ENCODE data around the gene POM121L12. TPM values are rescaled to one million over a fixed set of nuclear protein-coding genes. Genes with fewer than 3 reads are reported as not detected.

The POM121L12 gene
- not detected for total RNA-seq

- Mint-ChIP-seq H3K27ac (no peak within 1 kb of the TSS), H3K9me3 (peaks cover 26 to 31% of the 10 kb centered on the region in 2 donors), H3K36me3 (peaks cover 7 to 14% of the 10 kb centered on the region in 2 donors)
- DNase-seq (ENCODE audit: low spot score in 2 of 2) (no peak), ATAC-seq (no peak)
Observed at GRCh38 chr7:53035499-53036412, at the start of gene POM121L12. Gene POM121L12, plus strand, starts transcription at chr7:53035633. Its CDS starts 39 bp downstream, at chr7:53035672.

- Mint-ChIP-seq H3K27ac (no peak overlapping the region), H3K36me3 (peaks cover 1 to 16% of the 10 kb centered on the region in 2 donors), H3K9me3 (peaks cover 20 to 34% of the 10 kb centered on the region in 2 donors)
- no peak for ATAC-seq
- no peak for DNase-seq (ENCODE audit: low spot score in 2 of 2)
Observed at GRCh38 chr7:52992001-52992400, 43.4 kb upstream of the POM121L12 start.

GRCh38 chr7:52992479-52993162 lies 42.8 kb upstream of the POM121L12 start:
- H3K27ac Mint-ChIP-seq, result no peak overlapping the region

GRCh38 chr7:52995676-52996075 lies 39.8 kb upstream of the POM121L12 start:
- Mint-ChIP-seq H3K9me3 (peaks cover 16 to 28% of the 10 kb centered on the region in 2 donors), H3K36me3 (peaks cover 0 to 16% of the 10 kb centered on the region in 2 donors), H3K27ac (no peak overlapping the region)
- ATAC-seq (no peak), DNase-seq (ENCODE audit: low spot score in 2 of 2) (no peak)

More at GRCh38 chr7:52992479-52993162, 42.8 kb upstream of the POM121L12 start:
- H3K9me3 Mint-ChIP-seq, result peaks cover 16 to 32% of the 10 kb centered on the region in 2 donors
- peaks cover 0 to 16% of the 10 kb centered on the region in 2 donors for H3K36me3 Mint-ChIP-seq
- ATAC-seq, result no peak
- no peak for DNase-seq (ENCODE audit: low spot score in 2 of 2)

GRCh38 chr7:53001221-53001620 lies 34.2 kb upstream of the POM121L12 start:
- Mint-ChIP-seq H3K27ac (no peak overlapping the region), H3K9me3 (peaks cover 14 to 15% of the 10 kb centered on the region in 2 donors), H3K36me3 (peaks cover 7 to 19% of the 10 kb centered on the region in 2 donors)
- ATAC-seq (no peak), DNase-seq (ENCODE audit: low spot score in 2 of 2) (no peak)

DNA sequence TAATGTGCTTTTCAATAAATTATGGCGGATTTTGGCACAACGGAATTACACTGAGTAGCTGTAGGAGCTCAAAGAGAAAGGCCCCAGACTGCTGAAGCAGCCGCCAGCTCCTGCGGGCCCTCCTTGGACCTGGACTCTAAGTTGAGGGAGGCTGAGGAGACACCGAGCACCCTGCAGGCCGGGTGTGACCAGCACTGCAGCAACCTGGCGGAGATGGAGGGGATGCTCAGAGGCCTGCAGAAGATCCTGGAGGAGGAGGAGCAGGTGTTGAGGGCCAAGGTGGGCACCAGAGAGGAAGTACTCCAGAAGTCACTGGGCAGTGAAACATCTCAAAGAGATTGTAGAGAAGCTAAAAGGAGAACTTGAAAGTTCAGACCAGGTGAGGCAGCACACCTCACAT lies 33.0 kb upstream of the POM121L12 start:
- Mint-ChIP-seq H3K27ac (no peak overlapping the region), H3K9me3 (peaks cover 20 to 21% of the 10 kb centered on the region in 2 donors), H3K36me3 (peaks cover 7 to 19% of the 10 kb centered on the region in 2 donors)
- ATAC-seq (no peak), DNase-seq (ENCODE audit: low spot score in 2 of 2) (no peak)

- peaks cover 20 to 21% of the 10 kb centered on the region in 2 donors for H3K9me3 Mint-ChIP-seq
- H3K36me3 Mint-ChIP-seq, result peaks cover 7 to 19% of the 10 kb centered on the region in 2 donors
- DNase-seq (ENCODE audit: low spot score in 2 of 2) (no peak), ATAC-seq (no peak)
- H3K27ac Mint-ChIP-seq, result no peak overlapping the region
Observed at GRCh38 chr7:53003653-53004445, 31.6 kb upstream of the POM121L12 start.

- no peak overlapping the region for H3K27ac Mint-ChIP-seq
- H3K36me3 Mint-ChIP-seq, result peaks cover 0 to 19% of the 10 kb centered on the region in 2 donors
- ATAC-seq, result no peak
- DNase-seq (ENCODE audit: low spot score in 2 of 2), result no peak
- peaks cover 19 to 26% of the 10 kb centered on the region in 2 donors for H3K9me3 Mint-ChIP-seq
Observed at GRCh38 chr7:53013925-53014324, 21.5 kb upstream of the POM121L12 start.

DNA sequence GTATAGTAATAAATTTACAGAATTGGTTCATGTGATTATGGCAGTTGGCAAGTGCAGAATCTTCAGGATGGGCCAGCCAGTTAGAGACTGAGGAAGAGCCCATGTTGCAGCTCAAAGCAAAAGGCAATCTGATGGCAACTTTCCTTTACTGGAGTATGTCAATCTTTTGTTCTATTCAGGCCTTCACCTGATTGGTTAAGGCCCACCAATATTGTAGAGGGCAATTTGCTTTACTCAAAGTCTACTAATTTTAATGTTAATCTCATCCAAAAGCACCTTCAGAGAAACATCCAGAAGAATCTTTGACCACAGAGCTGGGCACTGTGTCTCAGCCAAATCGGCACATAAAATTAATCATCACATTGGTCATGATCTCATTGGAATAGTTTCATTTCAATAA lies 20.0 kb upstream of the POM121L12 start:
- H3K9me3 Mint-ChIP-seq, result peaks cover 19 to 27% of the 10 kb centered on the region in 2 donors
- H3K36me3 Mint-ChIP-seq, result peaks cover 0 to 19% of the 10 kb centered on the region in 2 donors
- DNase-seq (ENCODE audit: low spot score in 2 of 2) (no peak), ATAC-seq (no peak)
- no peak overlapping the region for H3K27ac Mint-ChIP-seq

DNA sequence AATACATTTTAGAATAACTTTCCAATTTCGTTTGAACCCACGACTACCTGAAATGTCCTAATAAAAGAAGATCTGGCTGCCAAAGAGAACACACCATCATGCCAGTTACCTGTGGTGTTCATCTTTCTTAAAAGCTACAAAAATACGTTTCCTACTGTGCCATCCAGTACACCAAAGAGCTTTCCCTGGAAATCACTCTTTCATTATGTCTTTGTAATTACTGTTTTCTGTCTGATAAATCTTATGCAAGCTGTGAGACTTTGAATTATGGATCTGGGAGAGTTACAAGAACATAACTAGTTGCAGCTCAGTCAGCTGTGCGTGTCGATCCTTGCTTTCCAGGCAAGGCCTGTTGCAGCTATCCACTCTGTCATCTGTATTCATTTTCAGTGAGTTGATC lies 12.5 kb upstream of the POM121L12 start:
- Mint-ChIP-seq H3K9me3 (peaks cover 4 to 14% of the 10 kb centered on the region in 2 donors), H3K27ac (no peak overlapping the region), H3K36me3 (peaks cover 0 to 4% of the 10 kb centered on the region in 2 donors)
- ATAC-seq, result no peak
- DNase-seq (ENCODE audit: low spot score in 2 of 2), result no peak

DNA sequence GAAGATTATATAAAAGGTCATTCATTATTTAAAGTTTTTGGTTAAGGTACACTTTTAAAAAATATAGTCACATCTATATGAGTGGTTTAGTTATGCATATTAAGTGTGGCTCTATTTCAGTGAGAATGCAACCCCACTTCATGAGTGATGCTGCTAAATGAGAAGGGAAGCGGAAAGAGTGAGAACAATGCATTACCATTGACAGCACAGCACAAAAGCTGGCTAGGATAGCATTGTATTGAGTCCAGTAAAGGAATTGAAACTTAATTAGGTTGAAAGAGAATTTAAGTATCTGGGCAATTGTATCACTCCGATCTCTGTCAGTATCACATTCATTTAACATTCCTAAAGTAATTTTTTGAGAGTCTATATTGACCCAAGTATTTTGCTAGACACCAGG lies 13.2 kb downstream of the POM121L12 start:
- DNase-seq (ENCODE audit: low spot score in 2 of 2), result no peak
- ATAC-seq, result no peak
- H3K9me3 Mint-ChIP-seq, result peaks cover 14 to 20% of the 10 kb centered on the region in 2 donors
- H3K27ac Mint-ChIP-seq, result no peak overlapping the region
- H3K36me3 Mint-ChIP-seq, result no peaks in the 10 kb centered on the region

DNA sequence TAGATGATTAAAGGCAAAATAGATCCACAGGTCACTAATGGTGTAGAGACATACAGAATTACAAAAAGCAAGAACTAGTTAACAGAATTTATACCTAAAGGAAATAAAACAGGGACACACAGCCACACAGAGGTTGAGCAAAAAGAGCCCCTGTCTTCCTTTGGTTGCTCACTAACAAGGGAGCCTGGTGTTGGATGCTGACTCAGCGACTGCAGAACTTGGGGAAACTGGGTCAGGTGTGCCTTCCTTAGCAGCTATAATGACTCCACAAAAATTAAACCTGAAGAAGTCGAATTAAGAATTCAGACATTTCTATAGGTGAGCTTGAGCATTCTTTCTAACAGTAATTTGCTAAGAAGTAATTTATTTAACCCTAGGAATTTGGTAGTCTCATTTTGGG lies 15.0 kb downstream of the POM121L12 start:
- Mint-ChIP-seq H3K9me3 (peaks cover 14 to 22% of the 10 kb centered on the region in 2 donors), H3K36me3 (no peaks in the 10 kb centered on the region), H3K27ac (no peak overlapping the region)
- ATAC-seq (no peak), DNase-seq (ENCODE audit: low spot score in 2 of 2) (no peak)

- no peak for DNase-seq (ENCODE audit: low spot score in 2 of 2)
- peaks cover 31 to 33% of the 10 kb centered on the region in 2 donors for H3K9me3 Mint-ChIP-seq
- H3K36me3 Mint-ChIP-seq, result peaks cover 0 to 9% of the 10 kb centered on the region in 2 donors
- ATAC-seq, result no peak
- H3K27ac Mint-ChIP-seq, result no peak overlapping the region
Observed at GRCh38 chr7:53059591-53059990, 24.2 kb downstream of the POM121L12 start.

DNA sequence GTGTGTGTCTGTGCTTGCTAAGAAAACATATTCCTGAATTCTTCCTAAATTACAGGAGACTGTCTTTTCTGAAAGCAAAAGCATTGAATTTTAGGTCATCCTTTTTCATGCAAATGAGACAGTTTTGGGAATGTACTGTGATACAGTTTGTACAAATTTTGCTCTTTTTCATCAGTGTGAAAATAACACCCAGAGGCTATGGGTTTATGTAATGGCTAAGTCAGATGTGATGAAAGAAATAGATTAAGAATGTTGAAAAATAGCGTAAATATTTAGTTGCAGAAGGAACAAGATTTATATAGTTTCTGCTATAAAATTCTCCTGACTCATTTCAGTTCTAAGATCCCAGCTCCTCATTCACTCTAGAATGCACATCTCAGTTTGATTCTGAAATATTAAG lies 24.6 kb downstream of the POM121L12 start:
- peaks cover 0 to 9% of the 10 kb centered on the region in 2 donors for H3K36me3 Mint-ChIP-seq
- H3K9me3 Mint-ChIP-seq, result peaks cover 31 to 33% of the 10 kb centered on the region in 2 donors
- DNase-seq (ENCODE audit: low spot score in 2 of 2), result no peak
- H3K27ac Mint-ChIP-seq, result no peak overlapping the region
- no peak for ATAC-seq

- DNase-seq (ENCODE audit: low spot score in 2 of 2) (no peak), ATAC-seq (no peak)
- H3K9me3 Mint-ChIP-seq, result peaks cover 26 to 31% of the 10 kb centered on the region in 2 donors
- H3K27ac Mint-ChIP-seq, result no peak overlapping the region
- H3K36me3 Mint-ChIP-seq, result peaks cover 0 to 9% of the 10 kb centered on the region in 2 donors
Observed at GRCh38 chr7:53062796-53063195, 27.4 kb downstream of the POM121L12 start.

DNA sequence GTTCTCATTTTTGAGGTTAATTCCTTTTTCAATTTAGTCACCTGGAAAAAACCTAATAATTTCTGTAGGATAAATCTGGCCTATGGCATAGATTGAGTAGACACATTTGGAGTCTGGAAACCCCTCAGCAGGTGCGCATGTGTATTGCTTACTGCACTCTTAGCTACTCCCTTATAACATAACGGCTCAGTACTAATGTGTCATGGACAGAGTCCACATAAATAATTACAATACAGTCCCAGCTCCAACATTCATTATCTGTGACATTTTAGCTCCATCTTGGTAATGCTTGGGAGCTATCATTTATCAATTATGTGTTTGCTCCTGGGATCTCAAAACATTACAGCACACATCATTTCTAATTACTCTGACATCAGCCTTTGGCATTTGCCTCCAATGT lies 33.2 kb downstream of the POM121L12 start:
- no peaks in the 10 kb centered on the region for H3K36me3 Mint-ChIP-seq
- DNase-seq (ENCODE audit: low spot score in 2 of 2) (no peak), ATAC-seq (no peak)
- no peak overlapping the region for H3K27ac Mint-ChIP-seq
- peaks cover 0 to 23% of the 10 kb centered on the region in 2 donors for H3K9me3 Mint-ChIP-seq
